ENCODE results near the gene MPRIP.

The MPRIP gene

DNA sequence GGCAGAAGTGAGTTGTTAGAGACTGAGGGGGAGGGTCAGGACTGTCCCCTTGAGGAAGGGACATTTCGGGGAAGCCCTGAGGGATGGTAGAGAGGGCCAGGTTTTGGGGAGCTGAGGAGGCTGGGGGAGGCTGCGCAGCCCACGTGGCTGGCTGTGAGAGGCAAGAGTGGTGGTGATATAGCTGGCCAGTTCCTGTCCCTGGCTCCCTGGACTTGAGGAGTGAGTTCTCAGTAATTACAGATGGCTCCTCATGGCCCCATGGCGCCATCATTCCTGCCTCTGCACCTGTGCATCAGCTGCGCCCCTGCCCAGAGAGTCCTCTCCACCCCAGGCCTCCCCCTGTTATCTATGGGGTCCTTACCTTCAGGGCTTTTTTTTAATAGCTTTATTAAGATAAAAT, 30.3 kb downstream of the MPRIP start:
- no peak for DNase-seq (ENCODE audit: low read depth)
- no peak overlapping the region for H3K4me3 ChIP-seq (ENCODE audit: low read depth, low read length)
- in situ Hi-C loops (cut with HindIII; ENCODE audit: low sequenced_read_pairs) = no loop called here
- TF ChIP-seq CTCF (IDR thresholded peaks at IDR 0.05; ENCODE audit: low read depth, low read length, missing control alignments) = no peak

- DNase-seq (ENCODE audit: low read depth) = no peak
- no peak for TF ChIP-seq CTCF (IDR thresholded peaks at IDR 0.05; ENCODE audit: low read depth, low read length, missing control alignments)
- H3K4me3 ChIP-seq (ENCODE audit: low read depth, low read length) = no peak overlapping the region
- in situ Hi-C loops (cut with HindIII; ENCODE audit: low sequenced_read_pairs) = no loop called here
These were observed 30.8 kb downstream of the MPRIP start for GRCh38 chr17:17073030-17073564.

DNA sequence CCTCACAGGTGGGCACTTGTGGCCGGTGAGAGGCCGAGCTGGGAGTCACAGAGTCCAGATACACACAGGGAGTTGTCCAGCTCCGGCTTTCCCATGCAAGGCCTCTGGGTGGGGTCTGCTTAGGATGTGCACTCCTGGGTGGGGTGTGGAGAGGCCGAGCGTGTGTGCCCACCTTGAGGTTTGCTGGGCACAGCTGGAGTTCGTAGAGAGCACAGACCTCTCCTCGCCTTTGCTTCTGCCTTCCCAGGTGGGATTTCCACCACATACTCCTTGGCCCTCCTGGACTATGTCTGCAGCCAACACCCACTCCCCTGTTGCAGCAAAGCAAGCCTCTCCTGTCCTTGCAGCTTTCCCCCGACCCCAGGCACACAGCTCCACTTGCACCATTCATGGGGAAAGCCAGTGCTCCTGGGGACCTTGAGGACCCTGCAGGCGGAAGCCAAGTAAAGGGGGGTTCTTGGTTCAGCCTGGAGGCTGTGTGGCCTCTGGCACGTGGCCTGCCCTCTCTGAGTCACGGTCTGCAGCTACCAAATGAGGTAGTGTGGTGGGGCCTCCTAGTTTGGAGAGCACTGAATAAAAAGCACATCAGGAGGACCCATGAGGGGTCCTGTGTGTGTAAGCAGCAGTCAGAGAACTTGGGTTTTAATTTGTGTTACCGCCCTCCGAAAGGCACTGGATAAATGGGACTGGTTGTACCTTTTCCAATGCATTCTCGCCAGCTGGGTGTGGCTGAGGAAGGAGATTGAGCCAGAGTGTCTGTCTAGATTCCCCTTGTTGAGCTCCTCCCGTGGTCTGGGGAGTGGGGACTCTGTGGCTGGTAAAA, 31.5 kb downstream of the MPRIP start:
- TF ChIP-seq CTCF (IDR thresholded peaks at IDR 0.05; ENCODE audit: low read depth, low read length, missing control alignments) = no peak
- no peak overlapping the region for H3K4me3 ChIP-seq (ENCODE audit: low read depth, low read length)
- DNase-seq (ENCODE audit: low read depth) = no peak
- in situ Hi-C loops (cut with HindIII; ENCODE audit: low sequenced_read_pairs) = no loop called here

GRCh38 chr17:17075125-17075781, 33.0 kb downstream of the MPRIP start:
- no peak overlapping the region for H3K4me3 ChIP-seq (ENCODE audit: low read depth, low read length)
- no peak for TF ChIP-seq CTCF (IDR thresholded peaks at IDR 0.05; ENCODE audit: low read depth, low read length, missing control alignments)
- in situ Hi-C loops (cut with HindIII; ENCODE audit: low sequenced_read_pairs) = loop anchor here (25.0 kb wide), 1 partner anchor 188 kb away; no protein-coding TSS in a partner anchor
- DNase-seq (ENCODE audit: low read depth) = no peak

- H3K4me3 ChIP-seq (ENCODE audit: low read depth, low read length) = no peak overlapping the region
- TF ChIP-seq CTCF (IDR thresholded peaks at IDR 0.05; ENCODE audit: low read depth, low read length, missing control alignments) = no peak
- in situ Hi-C loops (cut with HindIII; ENCODE audit: low sequenced_read_pairs) = loop anchor here (25.0 kb wide), 1 partner anchor 189 kb away; no protein-coding TSS in a partner anchor
- no peak for DNase-seq (ENCODE audit: low read depth)
These were observed 33.8 kb downstream of the MPRIP start for GRCh38 chr17:17076066-17076465.

DNA sequence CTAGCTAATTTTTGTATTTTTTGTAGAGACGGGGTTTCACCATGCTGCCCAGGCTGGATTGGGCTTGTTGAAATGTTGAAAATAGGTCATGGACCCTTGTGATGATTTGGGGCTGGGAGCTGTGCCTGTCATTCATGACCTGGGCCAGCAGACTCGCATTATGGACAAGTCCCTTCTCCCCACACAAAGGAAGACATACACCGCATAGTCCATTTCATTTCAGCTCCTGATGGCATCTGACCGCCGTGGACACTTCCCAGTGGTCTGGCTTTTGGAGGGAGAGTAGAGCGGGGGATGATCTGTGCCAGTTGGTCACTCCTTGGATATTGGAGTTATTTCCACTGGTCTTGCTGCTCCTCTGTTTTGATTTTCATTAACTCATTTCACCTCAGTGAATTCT, 34.8 kb downstream of the MPRIP start:
- TF ChIP-seq CTCF (IDR thresholded peaks at IDR 0.05; ENCODE audit: low read depth, low read length, missing control alignments) = no peak

More for the DNA sequence above, 34.8 kb downstream of the MPRIP start:
- no peak for DNase-seq (ENCODE audit: low read depth)
- in situ Hi-C loops (cut with HindIII; ENCODE audit: low sequenced_read_pairs) = loop anchor here (25.0 kb wide), 1 partner anchor 190 kb away; no protein-coding TSS in a partner anchor
- H3K4me3 ChIP-seq (ENCODE audit: low read depth, low read length) = no peak overlapping the region

Data from astrocyte of the cerebellum (primary cell).